Ishikawa (cell line): ENCODE measurements around the gene ARHGAP42.

Experiments used
- CEBPB ChIP-seq: IDR thresholded peaks from 2 replicates; pipeline ENCODE4 v1.6.1; 2012
- CREB1 ChIP-seq: IDR thresholded peaks from 2 replicates; pipeline ENCODE4 v1.6.1; 2012; ENCODE audit warnings: low read depth
- EGR1 ChIP-seq: IDR thresholded peaks from 2 replicates; pipeline ENCODE4 v1.6.1; 2012
- EP300 ChIP-seq: IDR thresholded peaks from 2 replicates; pipeline ENCODE4 v1.6.1; 2012; ENCODE audit warnings: borderline replicate concordance
- FOXM1 ChIP-seq: IDR thresholded peaks from 2 replicates; pipeline ENCODE4 v1.6.1; 2012; ENCODE audit warnings: low read depth, borderline replicate concordance
- NFIC ChIP-seq: IDR thresholded peaks from 2 replicates; pipeline ENCODE4 v1.6.1; 2012
- RAD21 ChIP-seq: IDR thresholded peaks from 2 replicates; pipeline ENCODE4 v1.6.1; 2012; ENCODE audit warnings: low read depth
- TAF1 ChIP-seq: IDR thresholded peaks from 2 replicates; pipeline ENCODE4 v1.6.1; 2012; ENCODE audit warnings: low read depth, mild to moderate bottlenecking
- TCF12 ChIP-seq: IDR thresholded peaks from 2 replicates; pipeline ENCODE4 v1.6.1; 2012; ENCODE audit warnings: low read depth
- TEAD4 ChIP-seq: IDR thresholded peaks from 2 replicates; pipeline ENCODE4 v1.6.1; 2012
- YY1 ChIP-seq: IDR thresholded peaks from 2 replicates; pipeline ENCODE4 v1.6.1; 2012; ENCODE audit warnings: low read depth
- ZBTB7A ChIP-seq: IDR thresholded peaks from 2 replicates; pipeline ENCODE4 v1.6.1; 2012; ENCODE audit warnings: low read depth
- TF ChIP-seq, protein P1 (sequence below): IDR thresholded peaks from 2 replicates; pipeline ENCODE4 v1.6.1; 2012
- TF ChIP-seq, protein P2 (sequence below): IDR thresholded peaks from 2 replicates; pipeline ENCODE4 v1.6.1; 2012; ENCODE audit warnings: low read depth, mild to moderate bottlenecking
- TF ChIP-seq, protein P3 (sequence below): IDR thresholded peaks from 2 replicates; pipeline ENCODE4 v1.6.1; 2012

ARHGAP42 gene

GRCh38 chr11:100727410-100727809 is 40.3 kb downstream of the ARHGAP42 start:
- no peak for TF ChIP-seq CEBPB
- TF ChIP-seq YY1, result no peak
- TF ChIP-seq TEAD4, result no peak
- TF ChIP-seq, protein P1, sequence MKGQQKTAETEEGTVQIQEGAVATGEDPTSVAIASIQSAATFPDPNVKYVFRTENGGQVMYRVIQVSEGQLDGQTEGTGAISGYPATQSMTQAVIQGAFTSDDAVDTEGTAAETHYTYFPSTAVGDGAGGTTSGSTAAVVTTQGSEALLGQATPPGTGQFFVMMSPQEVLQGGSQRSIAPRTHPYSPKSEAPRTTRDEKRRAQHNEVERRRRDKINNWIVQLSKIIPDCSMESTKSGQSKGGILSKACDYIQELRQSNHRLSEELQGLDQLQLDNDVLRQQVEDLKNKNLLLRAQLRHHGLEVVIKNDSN, result no peak
- TF ChIP-seq TCF12, result no peak
- no peak for TF ChIP-seq ZBTB7A
- no peak for TF ChIP-seq TAF1
- TF ChIP-seq EP300, result no peak
- no peak for TF ChIP-seq FOXM1
- TF ChIP-seq, protein P2, sequence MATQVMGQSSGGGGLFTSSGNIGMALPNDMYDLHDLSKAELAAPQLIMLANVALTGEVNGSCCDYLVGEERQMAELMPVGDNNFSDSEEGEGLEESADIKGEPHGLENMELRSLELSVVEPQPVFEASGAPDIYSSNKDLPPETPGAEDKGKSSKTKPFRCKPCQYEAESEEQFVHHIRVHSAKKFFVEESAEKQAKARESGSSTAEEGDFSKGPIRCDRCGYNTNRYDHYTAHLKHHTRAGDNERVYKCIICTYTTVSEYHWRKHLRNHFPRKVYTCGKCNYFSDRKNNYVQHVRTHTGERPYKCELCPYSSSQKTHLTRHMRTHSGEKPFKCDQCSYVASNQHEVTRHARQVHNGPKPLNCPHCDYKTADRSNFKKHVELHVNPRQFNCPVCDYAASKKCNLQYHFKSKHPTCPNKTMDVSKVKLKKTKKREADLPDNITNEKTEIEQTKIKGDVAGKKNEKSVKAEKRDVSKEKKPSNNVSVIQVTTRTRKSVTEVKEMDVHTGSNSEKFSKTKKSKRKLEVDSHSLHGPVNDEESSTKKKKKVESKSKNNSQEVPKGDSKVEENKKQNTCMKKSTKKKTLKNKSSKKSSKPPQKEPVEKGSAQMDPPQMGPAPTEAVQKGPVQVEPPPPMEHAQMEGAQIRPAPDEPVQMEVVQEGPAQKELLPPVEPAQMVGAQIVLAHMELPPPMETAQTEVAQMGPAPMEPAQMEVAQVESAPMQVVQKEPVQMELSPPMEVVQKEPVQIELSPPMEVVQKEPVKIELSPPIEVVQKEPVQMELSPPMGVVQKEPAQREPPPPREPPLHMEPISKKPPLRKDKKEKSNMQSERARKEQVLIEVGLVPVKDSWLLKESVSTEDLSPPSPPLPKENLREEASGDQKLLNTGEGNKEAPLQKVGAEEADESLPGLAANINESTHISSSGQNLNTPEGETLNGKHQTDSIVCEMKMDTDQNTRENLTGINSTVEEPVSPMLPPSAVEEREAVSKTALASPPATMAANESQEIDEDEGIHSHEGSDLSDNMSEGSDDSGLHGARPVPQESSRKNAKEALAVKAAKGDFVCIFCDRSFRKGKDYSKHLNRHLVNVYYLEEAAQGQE, result no peak
- no peak for TF ChIP-seq NFIC
- no peak for TF ChIP-seq EGR1
- TF ChIP-seq, protein P3, sequence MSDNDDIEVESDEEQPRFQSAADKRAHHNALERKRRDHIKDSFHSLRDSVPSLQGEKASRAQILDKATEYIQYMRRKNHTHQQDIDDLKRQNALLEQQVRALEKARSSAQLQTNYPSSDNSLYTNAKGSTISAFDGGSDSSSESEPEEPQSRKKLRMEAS, result no peak
- TF ChIP-seq RAD21, result no peak

DNA sequence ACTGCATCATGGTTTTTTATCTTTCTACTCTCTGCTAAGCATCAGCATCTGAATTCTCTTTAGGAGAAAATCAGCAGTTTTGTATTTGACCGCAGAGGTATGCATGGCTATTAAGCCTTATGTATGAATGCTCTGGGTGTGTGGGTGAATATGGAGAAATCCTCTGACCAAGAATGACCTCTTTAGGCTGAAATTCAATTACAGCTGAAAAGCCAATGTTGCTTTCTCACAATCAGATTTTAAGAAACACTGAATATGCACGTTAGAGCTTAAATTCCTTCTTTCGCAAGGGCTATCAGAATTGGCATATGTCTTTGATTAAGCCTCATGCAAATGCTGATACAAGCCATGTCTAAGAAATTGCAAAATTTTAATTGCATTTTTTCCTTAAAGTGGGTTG is 43.2 kb downstream of the ARHGAP42 start:
- TF ChIP-seq RAD21 (no peak), EGR1 (no peak), EP300 (no peak), TCF12 (no peak), FOXM1 (no peak), TEAD4 (no peak), YY1 (no peak), CEBPB (no peak), CREB1 (no peak), TAF1 (no peak)
- TF ChIP-seq, protein P3, result no peak
- TF ChIP-seq, protein P1, result no peak
- TF ChIP-seq, protein P2, result no peak

DNA sequence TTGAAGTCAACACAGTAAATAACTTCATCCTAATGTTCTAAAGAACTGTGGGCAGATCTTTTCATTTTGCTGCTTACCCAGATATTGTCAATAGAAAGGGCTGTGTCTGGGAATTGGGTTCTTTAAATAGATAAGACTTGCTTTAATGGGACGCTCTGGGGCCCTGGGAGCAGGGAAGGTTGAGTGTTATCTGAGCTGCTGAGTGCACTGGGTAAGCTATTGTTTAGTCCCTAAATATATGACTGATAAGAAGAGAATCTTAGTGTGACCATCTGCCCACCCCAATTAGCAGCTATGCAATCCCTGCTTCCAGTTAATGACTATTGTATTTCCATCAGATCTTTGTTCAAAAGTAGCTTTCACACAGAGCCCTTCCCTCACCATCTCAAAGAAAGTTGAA is 44.4 kb downstream of the ARHGAP42 start:
- no peak for TF ChIP-seq YY1
- TF ChIP-seq CREB1, result no peak
- no peak for TF ChIP-seq EGR1
- TF ChIP-seq CEBPB, result no peak
- TF ChIP-seq, protein P3, result no peak
- no peak for TF ChIP-seq TEAD4
- TF ChIP-seq TCF12, result no peak
- no peak for TF ChIP-seq RAD21
- no peak for TF ChIP-seq ZBTB7A

DNA sequence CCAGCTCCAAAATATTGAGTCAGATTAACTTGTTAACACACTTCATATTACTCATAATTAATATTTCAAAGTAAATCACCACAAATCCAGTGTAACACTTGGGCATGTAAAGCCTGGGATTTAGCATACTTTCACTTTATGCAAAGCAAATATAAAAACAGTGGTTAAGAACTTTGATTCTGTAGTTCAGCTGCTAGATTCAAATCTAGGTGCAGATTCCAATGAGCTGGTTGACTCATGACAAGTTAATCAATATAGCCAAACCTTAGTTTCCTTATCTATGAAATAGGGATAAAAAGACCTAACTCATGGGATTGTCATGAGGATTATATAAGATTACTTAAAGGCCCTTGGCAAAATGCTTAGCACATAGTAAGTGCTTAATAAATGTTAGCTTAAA is 45.9 kb downstream of the ARHGAP42 start:
- TF ChIP-seq CEBPB (no peak), YY1 (no peak), TEAD4 (no peak)

- TF ChIP-seq NFIC (no peak), RAD21 (no peak), EGR1 (no peak), EP300 (no peak), TEAD4 (no peak), TCF12 (no peak), CEBPB (no peak), TAF1 (no peak), CREB1 (no peak), YY1 (no peak), ZBTB7A (no peak), FOXM1 (no peak)
- TF ChIP-seq, protein P3, result no peak
- TF ChIP-seq, protein P1, result no peak
- TF ChIP-seq, protein P2, result no peak
Observed at GRCh38 chr11:100734743-100735527, 47.8 kb downstream of the ARHGAP42 start.
